HEK293 (cell line): ENCODE data around the gene GOLGA6C.
"Not testable (repeated sequence)": the region's sequence is repeated elsewhere in the genome, so short reads cannot be mapped to it uniquely, and the experiment has no call there.

ENCODE experiments used
- CTCF ChIA-PET: fragments of 350-600 bp; formaldehyde crosslinking; extraction: SDS; loops from one replicate; lab custom pipeline; 2021; ENCODE audit warnings: antibody characterized with exemption; lab: Yijun Ruan, JAX
- POLR2A ChIA-PET: fragments of 300-600 bp; formaldehyde crosslinking; extraction: SDS; loops from one replicate; lab custom pipeline; 2020; ENCODE audit warnings: antibody characterized with exemption, inconsistent platforms; lab: Yijun Ruan, JAX
- H3K27ac ChIP-seq: fragments of 200-500 bp; sonication (Bioruptor generic); 2 replicates; pipeline ENCODE4 v1.5.1; 2014; ENCODE audit warnings: low read depth, low read length, control low read depth, inconsistent platforms; ENCODE audit errors: extremely low read depth
- H3K36me3 ChIP-seq, 2 experiments: fragments of 200-500 bp in 1 of 2; sonication (Bioruptor generic) in 1 of 2; 1 replicate in 1 of 2; 2 replicates in 1 of 2; pipeline ENCODE4 v1.5.1; 2014 to 2017; ENCODE audit warnings: inconsistent platforms in 2 of 2, low read length in 2 of 2; ENCODE audit not compliant: control insufficient read depth in 2 of 2, insufficient read depth in 1 of 2
- H3K4me1 ChIP-seq: fragments of 200-500 bp; sonication (Bioruptor generic); 2 replicates; pipeline ENCODE4 v1.5.1; 2014; ENCODE audit warnings: mild to moderate bottlenecking, low read length, inconsistent platforms; ENCODE audit not compliant: control insufficient read depth, insufficient read depth
- H3K4me3 ChIP-seq: 2 replicates; pipeline ENCODE4 v1.5.1; 2011; ENCODE audit warnings: low read depth, mild to moderate bottlenecking, control low read depth, low read length, moderate library complexity
- H3K9me3 ChIP-seq: fragments of 200-500 bp; sonication (Bioruptor generic); 2 replicates; pipeline ENCODE4 v1.5.1; 2014; ENCODE audit warnings: low read depth, low read length, inconsistent platforms; ENCODE audit not compliant: control insufficient read depth, insufficient read depth
- GFI1B ChIP-seq: fragments of 450-650 bp; formaldehyde crosslinking; IDR thresholded peaks from 2 replicates; pipeline ENCODE4 v1.5.1; 2016; ENCODE audit warnings: missing biosample characterization, missing genetic modification characterization
- MYNN ChIP-seq: fragments of 450-650 bp; formaldehyde crosslinking; IDR thresholded peaks from 2 replicates; pipeline ENCODE4 v1.5.1; 2016; ENCODE audit warnings: missing biosample characterization, missing genetic modification characterization, borderline replicate concordance
- TSHZ1 ChIP-seq: fragments of 450-650 bp; formaldehyde crosslinking; IDR thresholded peaks from 2 replicates; pipeline ENCODE4 v1.5.1; 2016; ENCODE audit warnings: missing biosample characterization, missing genetic modification characterization, borderline replicate concordance
- ZFP37 ChIP-seq: fragments of 450-650 bp; formaldehyde crosslinking; IDR thresholded peaks from 2 replicates; pipeline ENCODE4 v1.5.1; 2016; ENCODE audit warnings: missing biosample characterization, missing genetic modification characterization
- ZNF121 ChIP-seq: fragments of 450-650 bp; formaldehyde crosslinking; IDR thresholded peaks from 2 replicates; pipeline ENCODE4 v1.5.1; 2016; ENCODE audit warnings: missing biosample characterization, missing genetic modification characterization
- ZNF266 ChIP-seq: fragments of 450-650 bp; formaldehyde crosslinking; IDR thresholded peaks from 2 replicates; pipeline ENCODE4 v1.5.1; 2016; ENCODE audit warnings: missing biosample characterization, missing genetic modification characterization, low read depth
- ZNF501 ChIP-seq: fragments of 450-650 bp; formaldehyde crosslinking; IDR thresholded peaks from 2 replicates; pipeline ENCODE4 v1.5.1; 2016; ENCODE audit warnings: missing biosample characterization, missing genetic modification characterization
- ZNF548 ChIP-seq: fragments of 450-650 bp; formaldehyde crosslinking; IDR thresholded peaks from 2 replicates; pipeline ENCODE4 v1.5.1; 2016; ENCODE audit warnings: missing biosample characterization, missing genetic modification characterization
- ZNF664 ChIP-seq: fragments of 450-650 bp; formaldehyde crosslinking; IDR thresholded peaks from 2 replicates; pipeline ENCODE4 v1.5.1; 2016; ENCODE audit warnings: missing biosample characterization, missing genetic modification characterization
- ZNF692 ChIP-seq: fragments of 450-650 bp; formaldehyde crosslinking; IDR thresholded peaks from 2 replicates; pipeline ENCODE4 v1.5.1; 2016; ENCODE audit warnings: missing biosample characterization, missing genetic modification characterization
- ZXDB ChIP-seq: fragments of 450-650 bp; formaldehyde crosslinking; IDR thresholded peaks from 2 replicates; pipeline ENCODE4 v1.5.1; 2016; ENCODE audit warnings: missing biosample characterization, missing genetic modification characterization
- TF ChIP-seq, protein P1 (sequence below): fragments of 450-650 bp; formaldehyde crosslinking; IDR thresholded peaks from 2 replicates; pipeline ENCODE4 v1.5.1; 2016; ENCODE audit warnings: missing biosample characterization, missing genetic modification characterization
- TF ChIP-seq, protein P2 (sequence below): fragments of 450-650 bp; formaldehyde crosslinking; IDR thresholded peaks from 2 replicates; pipeline ENCODE4 v1.5.1; 2017; ENCODE audit warnings: missing biosample characterization, missing genetic modification characterization
- TF ChIP-seq, protein P3 (sequence below): fragments of 450-650 bp; formaldehyde crosslinking; IDR thresholded peaks from 2 replicates; pipeline ENCODE4 v1.5.1; 2016; ENCODE audit warnings: missing biosample characterization, missing genetic modification characterization

Gene GOLGA6C

DNA sequence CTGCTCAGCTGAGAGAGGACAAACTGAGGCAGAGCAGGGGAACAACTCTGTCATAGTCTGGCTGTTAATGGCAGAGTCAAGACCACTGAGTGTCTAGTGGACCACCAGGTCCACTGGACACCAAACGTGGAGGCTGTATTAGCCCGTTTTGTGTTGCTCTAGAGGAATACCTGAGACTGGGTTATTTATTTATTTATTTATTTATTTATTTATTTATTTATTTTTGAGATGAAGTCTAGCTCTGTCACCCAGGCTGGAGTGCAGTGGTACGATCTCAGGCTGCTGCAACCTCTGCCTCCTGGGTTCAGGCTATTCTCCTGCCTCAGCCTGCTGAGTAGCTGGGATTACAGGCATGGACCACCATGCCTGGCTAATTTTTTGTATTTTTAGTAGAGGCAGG, 40.6 kb upstream of the GOLGA6C start (continued):
- TF ChIP-seq TSHZ1 (tag by site-specific recombination) (peak; percentile 65; the same call in 1 of the 2 replicates), ZNF501 (tag by site-specific recombination) (peak; percentile 83), ZNF692 (0 out of 2 replicates have a peak, but pooled peaks have one; percentile 32), ZNF664 (tag by site-specific recombination) (peak; percentile 95), GFI1B (tag by site-specific recombination) (peak; percentile 75), ZNF266 (tag by site-specific recombination) (peak; percentile 94), ZFP37 (tag by site-specific recombination) (peak; percentile 88; the same call in 1 of the 2 replicates), ZXDB (tag by site-specific recombination) (peak; percentile 77; the same call in 1 of the 2 replicates), MYNN (tag by site-specific recombination) (peak; percentile 75; the same call in 1 of the 2 replicates)
- TF ChIP-seq, protein P1, sequence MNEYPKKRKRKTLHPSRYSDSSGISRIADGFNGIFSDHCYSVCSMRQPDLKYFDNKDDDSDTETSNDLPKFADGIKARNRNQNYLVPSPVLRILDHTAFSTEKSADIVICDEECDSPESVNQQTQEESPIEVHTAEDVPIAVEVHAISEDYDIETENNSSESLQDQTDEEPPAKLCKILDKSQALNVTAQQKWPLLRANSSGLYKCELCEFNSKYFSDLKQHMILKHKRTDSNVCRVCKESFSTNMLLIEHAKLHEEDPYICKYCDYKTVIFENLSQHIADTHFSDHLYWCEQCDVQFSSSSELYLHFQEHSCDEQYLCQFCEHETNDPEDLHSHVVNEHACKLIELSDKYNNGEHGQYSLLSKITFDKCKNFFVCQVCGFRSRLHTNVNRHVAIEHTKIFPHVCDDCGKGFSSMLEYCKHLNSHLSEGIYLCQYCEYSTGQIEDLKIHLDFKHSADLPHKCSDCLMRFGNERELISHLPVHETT, result peak; percentile 92
- TF ChIP-seq, protein P2, sequence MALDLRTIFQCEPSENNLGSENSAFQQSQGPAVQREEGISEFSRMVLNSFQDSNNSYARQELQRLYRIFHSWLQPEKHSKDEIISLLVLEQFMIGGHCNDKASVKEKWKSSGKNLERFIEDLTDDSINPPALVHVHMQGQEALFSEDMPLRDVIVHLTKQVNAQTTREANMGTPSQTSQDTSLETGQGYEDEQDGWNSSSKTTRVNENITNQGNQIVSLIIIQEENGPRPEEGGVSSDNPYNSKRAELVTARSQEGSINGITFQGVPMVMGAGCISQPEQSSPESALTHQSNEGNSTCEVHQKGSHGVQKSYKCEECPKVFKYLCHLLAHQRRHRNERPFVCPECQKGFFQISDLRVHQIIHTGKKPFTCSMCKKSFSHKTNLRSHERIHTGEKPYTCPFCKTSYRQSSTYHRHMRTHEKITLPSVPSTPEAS (tag by site-specific recombination), result 0 out of 2 replicates have a peak, but pooled peaks have one; percentile 34
- TF ChIP-seq, protein P3, sequence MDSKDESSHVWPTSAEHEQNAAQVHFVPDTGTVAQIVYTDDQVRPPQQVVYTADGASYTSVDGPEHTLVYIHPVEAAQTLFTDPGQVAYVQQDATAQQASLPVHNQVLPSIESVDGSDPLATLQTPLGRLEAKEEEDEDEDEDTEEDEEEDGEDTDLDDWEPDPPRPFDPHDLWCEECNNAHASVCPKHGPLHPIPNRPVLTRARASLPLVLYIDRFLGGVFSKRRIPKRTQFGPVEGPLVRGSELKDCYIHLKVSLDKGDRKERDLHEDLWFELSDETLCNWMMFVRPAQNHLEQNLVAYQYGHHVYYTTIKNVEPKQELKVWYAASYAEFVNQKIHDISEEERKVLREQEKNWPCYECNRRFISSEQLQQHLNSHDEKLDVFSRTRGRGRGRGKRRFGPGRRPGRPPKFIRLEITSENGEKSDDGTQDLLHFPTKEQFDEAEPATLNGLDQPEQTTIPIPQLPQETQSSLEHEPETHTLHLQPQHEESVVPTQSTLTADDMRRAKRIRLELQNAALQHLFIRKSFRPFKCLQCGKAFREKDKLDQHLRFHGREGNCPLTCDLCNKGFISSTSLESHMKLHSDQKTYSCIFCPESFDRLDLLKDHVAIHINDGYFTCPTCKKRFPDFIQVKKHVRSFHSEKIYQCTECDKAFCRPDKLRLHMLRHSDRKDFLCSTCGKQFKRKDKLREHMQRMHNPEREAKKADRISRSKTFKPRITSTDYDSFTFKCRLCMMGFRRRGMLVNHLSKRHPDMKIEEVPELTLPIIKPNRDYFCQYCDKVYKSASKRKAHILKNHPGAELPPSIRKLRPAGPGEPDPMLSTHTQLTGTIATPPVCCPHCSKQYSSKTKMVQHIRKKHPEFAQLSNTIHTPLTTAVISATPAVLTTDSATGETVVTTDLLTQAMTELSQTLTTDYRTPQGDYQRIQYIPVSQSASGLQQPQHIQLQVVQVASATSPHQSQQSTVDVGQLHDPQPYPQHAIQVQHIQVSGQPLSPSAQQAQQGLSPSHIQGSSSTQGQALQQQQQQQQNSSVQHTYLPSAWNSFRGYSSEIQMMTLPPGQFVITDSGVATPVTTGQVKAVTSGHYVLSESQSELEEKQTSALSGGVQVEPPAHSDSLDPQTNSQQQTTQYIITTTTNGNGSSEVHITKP (tag by site-specific recombination), result peak; percentile 68

DNA sequence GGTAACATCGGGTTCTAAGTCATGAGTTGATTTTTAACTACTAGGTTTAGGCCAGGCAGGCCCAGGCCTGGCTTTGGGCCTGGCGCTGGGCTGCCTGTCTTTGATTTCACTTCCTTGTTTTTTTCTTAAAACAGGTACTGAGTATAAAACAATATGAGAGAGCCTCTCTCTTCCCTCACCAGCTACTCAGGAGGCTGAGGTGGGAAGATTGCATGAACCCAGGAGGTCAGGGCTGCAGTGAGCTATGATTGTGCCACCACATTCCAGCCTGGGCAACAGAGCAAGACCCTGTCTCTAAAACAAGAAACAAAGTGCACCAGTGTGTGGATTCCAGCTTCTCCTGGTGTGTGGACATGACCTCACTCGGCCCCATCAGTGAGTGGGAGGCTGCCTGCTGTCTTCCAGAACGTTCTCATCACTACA, 38.6 kb upstream of the GOLGA6C start:
- peak; percentile 39; the same call in 1 of the 2 replicates for TF ChIP-seq ZNF548 (tag by site-specific recombination)
- TF ChIP-seq ZNF121, result peak; percentile 65
- TF ChIP-seq, all 188 proteins: peak for 2; not testable (repeated sequence) for 186
- H3K27ac ChIP-seq, H3K9me3 ChIP-seq, H3K36me3 ChIP-seq, POLR2A ChIA-PET, H3K4me3 ChIP-seq, H3K4me1 ChIP-seq: not testable (repeated sequence)
- CTCF ChIA-PET, result interaction anchor here (0.6 to 0.7 kb wide), 3 partner anchors 14 to 148 kb away, joined by 3 to 4 read pairs (median 3); no protein-coding TSS in a partner anchor
